ENCODE measurements around the gene MANBA. TPM values are rescaled to one million over a fixed set of nuclear protein-coding genes. Genes with fewer than 3 reads are reported as not detected.

Gene MANBA
- total and polyA plus RNA-seq, 2 of the 13 experiments (the other 11 are each of a cell fraction or from before 2014, with no cell fraction given) = 11.7 to 33.3 TPM

- no peak for TF ChIP-seq CEBPB (IDR thresholded peaks at IDR 0.05; ENCODE audit: borderline replicate concordance, low read depth, low read length)
- TF ChIP-seq DMAP1 (CRISPR knock-in tag; IDR thresholded peaks at IDR 0.05) = peak; percentile 41; the same call in 1 of the 2 replicates
- TF ChIP-seq, protein P1, sequence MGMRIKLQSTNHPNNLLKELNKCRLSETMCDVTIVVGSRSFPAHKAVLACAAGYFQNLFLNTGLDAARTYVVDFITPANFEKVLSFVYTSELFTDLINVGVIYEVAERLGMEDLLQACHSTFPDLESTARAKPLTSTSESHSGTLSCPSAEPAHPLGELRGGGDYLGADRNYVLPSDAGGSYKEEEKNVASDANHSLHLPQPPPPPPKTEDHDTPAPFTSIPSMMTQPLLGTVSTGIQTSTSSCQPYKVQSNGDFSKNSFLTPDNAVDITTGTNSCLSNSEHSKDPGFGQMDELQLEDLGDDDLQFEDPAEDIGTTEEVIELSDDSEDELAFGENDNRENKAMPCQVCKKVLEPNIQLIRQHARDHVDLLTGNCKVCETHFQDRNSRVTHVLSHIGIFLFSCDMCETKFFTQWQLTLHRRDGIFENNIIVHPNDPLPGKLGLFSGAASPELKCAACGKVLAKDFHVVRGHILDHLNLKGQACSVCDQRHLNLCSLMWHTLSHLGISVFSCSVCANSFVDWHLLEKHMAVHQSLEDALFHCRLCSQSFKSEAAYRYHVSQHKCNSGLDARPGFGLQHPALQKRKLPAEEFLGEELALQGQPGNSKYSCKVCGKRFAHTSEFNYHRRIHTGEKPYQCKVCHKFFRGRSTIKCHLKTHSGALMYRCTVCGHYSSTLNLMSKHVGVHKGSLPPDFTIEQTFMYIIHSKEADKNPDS (CRISPR knock-in tag; IDR thresholded peaks at IDR 0.05) = no peak
- TF ChIP-seq, protein P2, sequence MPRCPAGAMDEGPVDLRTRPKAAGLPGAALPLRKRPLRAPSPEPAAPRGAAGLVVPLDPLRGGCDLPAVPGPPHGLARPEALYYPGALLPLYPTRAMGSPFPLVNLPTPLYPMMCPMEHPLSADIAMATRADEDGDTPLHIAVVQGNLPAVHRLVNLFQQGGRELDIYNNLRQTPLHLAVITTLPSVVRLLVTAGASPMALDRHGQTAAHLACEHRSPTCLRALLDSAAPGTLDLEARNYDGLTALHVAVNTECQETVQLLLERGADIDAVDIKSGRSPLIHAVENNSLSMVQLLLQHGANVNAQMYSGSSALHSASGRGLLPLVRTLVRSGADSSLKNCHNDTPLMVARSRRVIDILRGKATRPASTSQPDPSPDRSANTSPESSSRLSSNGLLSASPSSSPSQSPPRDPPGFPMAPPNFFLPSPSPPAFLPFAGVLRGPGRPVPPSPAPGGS (CRISPR knock-in tag; IDR thresholded peaks at IDR 0.05) = peak; percentile 42; the same call in 1 of the 2 replicates
- no peak for TF ChIP-seq ZBTB7A (CRISPR knock-in tag; IDR thresholded peaks at IDR 0.05)
- TF ChIP-seq, protein P3, sequence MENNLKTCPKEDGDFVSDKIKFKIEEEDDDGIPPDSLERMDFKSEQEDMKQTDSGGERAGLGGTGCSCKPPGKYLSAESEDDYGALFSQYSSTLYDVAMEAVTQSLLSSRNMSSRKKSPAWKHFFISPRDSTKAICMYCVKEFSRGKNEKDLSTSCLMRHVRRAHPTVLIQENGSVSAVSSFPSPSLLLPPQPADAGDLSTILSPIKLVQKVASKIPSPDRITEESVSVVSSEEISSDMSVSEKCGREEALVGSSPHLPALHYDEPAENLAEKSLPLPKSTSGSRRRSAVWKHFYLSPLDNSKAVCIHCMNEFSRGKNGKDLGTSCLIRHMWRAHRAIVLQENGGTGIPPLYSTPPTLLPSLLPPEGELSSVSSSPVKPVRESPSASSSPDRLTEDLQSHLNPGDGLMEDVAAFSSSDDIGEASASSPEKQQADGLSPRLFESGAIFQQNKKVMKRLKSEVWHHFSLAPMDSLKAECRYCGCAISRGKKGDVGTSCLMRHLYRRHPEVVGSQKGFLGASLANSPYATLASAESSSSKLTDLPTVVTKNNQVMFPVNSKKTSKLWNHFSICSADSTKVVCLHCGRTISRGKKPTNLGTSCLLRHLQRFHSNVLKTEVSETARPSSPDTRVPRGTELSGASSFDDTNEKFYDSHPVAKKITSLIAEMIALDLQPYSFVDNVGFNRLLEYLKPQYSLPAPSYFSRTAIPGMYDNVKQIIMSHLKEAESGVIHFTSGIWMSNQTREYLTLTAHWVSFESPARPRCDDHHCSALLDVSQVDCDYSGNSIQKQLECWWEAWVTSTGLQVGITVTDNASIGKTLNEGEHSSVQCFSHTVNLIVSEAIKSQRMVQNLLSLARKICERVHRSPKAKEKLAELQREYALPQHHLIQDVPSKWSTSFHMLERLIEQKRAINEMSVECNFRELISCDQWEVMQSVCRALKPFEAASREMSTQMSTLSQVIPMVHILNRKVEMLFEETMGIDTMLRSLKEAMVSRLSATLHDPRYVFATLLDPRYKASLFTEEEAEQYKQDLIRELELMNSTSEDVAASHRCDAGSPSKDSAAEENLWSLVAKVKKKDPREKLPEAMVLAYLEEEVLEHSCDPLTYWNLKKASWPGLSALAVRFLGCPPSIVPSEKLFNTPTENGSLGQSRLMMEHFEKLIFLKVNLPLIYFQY (CRISPR knock-in tag; IDR thresholded peaks at IDR 0.05; ENCODE audit: borderline replicate concordance) = no peak
- peak; percentile 53; the same call in 1 of the 2 replicates for TF ChIP-seq RFXAP (CRISPR knock-in tag; IDR thresholded peaks at IDR 0.05; ENCODE audit: borderline replicate concordance)
- no peak for TF ChIP-seq ZNF382 (CRISPR knock-in tag; IDR thresholded peaks at IDR 0.05; ENCODE audit: borderline replicate concordance)
- no peak for TF ChIP-seq SETDB1 (CRISPR knock-in tag; IDR thresholded peaks at IDR 0.05; ENCODE audit: borderline replicate concordance)
- no peak for TF ChIP-seq ZNF703 (CRISPR knock-in tag; IDR thresholded peaks at IDR 0.05; ENCODE audit: borderline replicate concordance)
- TF ChIP-seq RBAK (CRISPR knock-in tag; IDR thresholded peaks at IDR 0.05) = no peak
- TF ChIP-seq, protein P4, sequence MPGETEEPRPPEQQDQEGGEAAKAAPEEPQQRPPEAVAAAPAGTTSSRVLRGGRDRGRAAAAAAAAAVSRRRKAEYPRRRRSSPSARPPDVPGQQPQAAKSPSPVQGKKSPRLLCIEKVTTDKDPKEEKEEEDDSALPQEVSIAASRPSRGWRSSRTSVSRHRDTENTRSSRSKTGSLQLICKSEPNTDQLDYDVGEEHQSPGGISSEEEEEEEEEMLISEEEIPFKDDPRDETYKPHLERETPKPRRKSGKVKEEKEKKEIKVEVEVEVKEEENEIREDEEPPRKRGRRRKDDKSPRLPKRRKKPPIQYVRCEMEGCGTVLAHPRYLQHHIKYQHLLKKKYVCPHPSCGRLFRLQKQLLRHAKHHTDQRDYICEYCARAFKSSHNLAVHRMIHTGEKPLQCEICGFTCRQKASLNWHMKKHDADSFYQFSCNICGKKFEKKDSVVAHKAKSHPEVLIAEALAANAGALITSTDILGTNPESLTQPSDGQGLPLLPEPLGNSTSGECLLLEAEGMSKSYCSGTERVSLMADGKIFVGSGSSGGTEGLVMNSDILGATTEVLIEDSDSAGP (CRISPR knock-in tag; IDR thresholded peaks at IDR 0.05; ENCODE audit: borderline replicate concordance) = peak; percentile 86
- TF ChIP-seq ELF1 (CRISPR knock-in tag; IDR thresholded peaks at IDR 0.05) = peak; percentile 29; the same call in 1 of the 2 replicates
- TF ChIP-seq MATR3 (CRISPR knock-in tag; IDR thresholded peaks at IDR 0.05) = no peak
- TF ChIP-seq NCOR1 (IDR thresholded peaks at IDR 0.05; ENCODE audit: borderline replicate concordance, low read length) = no peak
- TF ChIP-seq ZNF569 (CRISPR knock-in tag; IDR thresholded peaks at IDR 0.05; ENCODE audit: borderline replicate concordance) = no peak
- no peak for TF ChIP-seq KLF6 (CRISPR knock-in tag; IDR thresholded peaks at IDR 0.05)
- TF ChIP-seq JUNB (CRISPR knock-in tag; IDR thresholded peaks at IDR 0.05; ENCODE audit: borderline replicate concordance) = no peak
Observed at GRCh38 chr4:102760645-102761295, at the start of gene MANBA (continued).
